A673 (cell line): Measurements from ENCODE around the gene MAPKAPK2. TPM values are rescaled to one million over a fixed set of nuclear protein-coding genes. Genes with fewer than 3 reads are reported as not detected.

ENCODE experiments used
- BruUV-seq: library from RNA; stranded (reverse); fragments of 400-500 nt; replicated peaks from 2 replicates; lab custom pipeline; 2021; lab: Mats Ljungman, UMichigan
- CTCF ChIA-PET: fragments of 300-600 bp; sonication (Branson Sonifier 250); formaldehyde crosslinking; loops from one replicate; lab custom pipeline; 2022; ENCODE audit warnings: antibody characterized with exemption; lab: Charles Lee
- POLR2A ChIA-PET: fragments of 300-600 bp; sonication (Branson Sonifier 250); formaldehyde crosslinking; loops from one replicate; lab custom pipeline; 2022; ENCODE audit warnings: antibody characterized with exemption; ENCODE audit not compliant: low non-redundant PET; lab: Charles Lee
- DNase-seq: peaks from one replicate; pipeline ENCODE4 v3.0.0-alpha.2; 2015; ENCODE audit warnings: low spot score
- H3K27ac ChIP-seq: fragments of 200-600 bp; sonication (generic); 2 replicates; pipeline ENCODE4 v1.5.1; 2016; ENCODE audit warnings: mixed run types, low read depth, mild to moderate bottlenecking, mixed read lengths, antibody characterized with exemption, low read length; ENCODE audit not compliant: poor library complexity, severe bottlenecking
- H3K27me3 ChIP-seq: fragments of 200-600 bp; sonication (generic); replicated peaks from 2 replicates; pipeline ENCODE4 v1.6.1; 2017; ENCODE audit warnings: mixed run types, low read depth, mild to moderate bottlenecking, mixed read lengths, antibody characterized with exemption, low read length; ENCODE audit not compliant: insufficient read depth, poor library complexity
- H3K36me3 ChIP-seq: fragments of 200-600 bp; sonication (generic); 2 replicates; pipeline ENCODE4 v1.6.1; 2016; ENCODE audit warnings: mixed run types, mild to moderate bottlenecking, mixed read lengths, antibody characterized with exemption, low read length; ENCODE audit not compliant: insufficient read depth, poor library complexity, severe bottlenecking
- H3K4me1 ChIP-seq: fragments of 200-600 bp; sonication (generic); 2 replicates; pipeline ENCODE4 v1.6.1; 2017; ENCODE audit warnings: mixed run types, mild to moderate bottlenecking, mixed read lengths, antibody characterized with exemption, low read length; ENCODE audit not compliant: insufficient read depth, poor library complexity, severe bottlenecking
- H3K4me3 ChIP-seq: fragments of 200-600 bp; sonication (generic); 2 replicates; pipeline ENCODE4 v1.5.1; 2016; ENCODE audit warnings: low read depth, mixed run types, mild to moderate bottlenecking, mixed read lengths, low read length; ENCODE audit not compliant: poor library complexity, severe bottlenecking
- H3K9me3 ChIP-seq: fragments of 200-600 bp; sonication (generic); 2 replicates; pipeline ENCODE4 v1.6.1; 2016; ENCODE audit warnings: mixed run types, low read depth, mild to moderate bottlenecking, mixed read lengths, antibody characterized with exemption, low read length; ENCODE audit not compliant: poor library complexity, severe bottlenecking
- EZH2 ChIP-seq: fragments of 200-600 bp; sonication (generic); IDR thresholded peaks from 2 replicates; pipeline ENCODE4 v1.6.1; 2017; ENCODE audit warnings: borderline replicate concordance, low read depth, mild to moderate bottlenecking, mixed read lengths, antibody characterized with exemption, low read length; ENCODE audit not compliant: poor library complexity, severe bottlenecking
- intact Hi-C: fragments of 100-400 bp; cut with micrococcal nuclease; formaldehyde crosslinking; loops from one replicate; pipeline ENCODE4 v1.10.0; 2022; ENCODE audit not compliant: unreplicated experiment
- total RNA-seq: library from RNA; stranded (reverse); gene quantifications from 2 replicates; pipeline ENCODE4 v1.2.3, GENCODE V29; 2021
- TF ChIP-seq, protein P1 (sequence below): fragments of 300-800, 200-600 bp; sonication (generic); conservative IDR thresholded peaks from 2 replicates; pipeline ENCODE4 v1.5.1; 2017; ENCODE audit warnings: low read depth, mild to moderate bottlenecking, antibody characterized with exemption, low read length, moderate library complexity, mixed read lengths

The MAPKAPK2 gene
- total RNA-seq, 1 experiment from 2014 or later, result 39.2 TPM

DNA sequence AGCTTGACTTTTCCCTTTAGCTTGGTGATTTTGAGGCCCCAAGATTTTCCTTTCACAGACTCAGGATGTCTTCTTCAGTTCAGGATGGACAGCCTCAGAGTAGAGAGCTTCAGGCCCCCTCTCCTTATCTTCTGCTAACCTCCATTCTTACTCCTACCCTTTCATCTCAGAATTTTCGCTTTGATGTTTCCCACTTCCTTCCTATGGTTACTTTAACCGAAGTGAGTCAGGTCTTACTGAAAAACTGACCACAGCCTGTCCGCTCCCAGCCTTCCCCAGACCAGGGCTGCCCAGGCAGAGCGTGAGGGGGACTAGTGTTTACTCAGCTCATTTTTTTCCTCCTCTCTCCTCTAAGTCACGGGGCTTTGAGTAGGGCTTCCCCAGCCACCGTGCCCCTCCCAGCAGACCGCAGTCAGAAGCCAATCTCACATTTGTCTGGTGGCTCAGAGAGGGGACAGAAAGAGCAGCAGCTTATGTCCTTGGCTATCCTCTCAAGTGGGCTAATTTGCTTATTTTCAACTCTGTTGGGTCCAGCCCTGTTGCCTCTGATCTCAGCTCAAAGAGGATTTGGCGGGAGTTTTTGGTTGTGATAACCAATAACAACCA is 81.6 kb downstream of the MAPKAPK2 start:
- DNase-seq, result no peak
- no peaks in the 10 kb centered on the region for H3K9me3 ChIP-seq
- H3K27me3 ChIP-seq, result peaks cover 4% of the 10 kb centered on the region
- H3K4me3 ChIP-seq, result no peak overlapping the region
- BruUV-seq, result no TSS peak
- CTCF ChIA-PET, result interaction anchor here (0.5 kb wide), 1 partner anchor 229 kb away, joined by 13 read pairs; no protein-coding TSS in a partner anchor
- H3K4me1 ChIP-seq, result no peaks in the 10 kb centered on the region
- POLR2A ChIA-PET, result no interaction called here
- TF ChIP-seq, protein P1, sequence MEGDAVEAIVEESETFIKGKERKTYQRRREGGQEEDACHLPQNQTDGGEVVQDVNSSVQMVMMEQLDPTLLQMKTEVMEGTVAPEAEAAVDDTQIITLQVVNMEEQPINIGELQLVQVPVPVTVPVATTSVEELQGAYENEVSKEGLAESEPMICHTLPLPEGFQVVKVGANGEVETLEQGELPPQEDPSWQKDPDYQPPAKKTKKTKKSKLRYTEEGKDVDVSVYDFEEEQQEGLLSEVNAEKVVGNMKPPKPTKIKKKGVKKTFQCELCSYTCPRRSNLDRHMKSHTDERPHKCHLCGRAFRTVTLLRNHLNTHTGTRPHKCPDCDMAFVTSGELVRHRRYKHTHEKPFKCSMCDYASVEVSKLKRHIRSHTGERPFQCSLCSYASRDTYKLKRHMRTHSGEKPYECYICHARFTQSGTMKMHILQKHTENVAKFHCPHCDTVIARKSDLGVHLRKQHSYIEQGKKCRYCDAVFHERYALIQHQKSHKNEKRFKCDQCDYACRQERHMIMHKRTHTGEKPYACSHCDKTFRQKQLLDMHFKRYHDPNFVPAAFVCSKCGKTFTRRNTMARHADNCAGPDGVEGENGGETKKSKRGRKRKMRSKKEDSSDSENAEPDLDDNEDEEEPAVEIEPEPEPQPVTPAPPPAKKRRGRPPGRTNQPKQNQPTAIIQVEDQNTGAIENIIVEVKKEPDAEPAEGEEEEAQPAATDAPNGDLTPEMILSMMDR, result no peak
- no peak for TF ChIP-seq EZH2
- no peak overlapping the region for H3K27ac ChIP-seq
- intact Hi-C loops, result no loop called here
- H3K36me3 ChIP-seq, result no peaks in the 10 kb centered on the region

DNA sequence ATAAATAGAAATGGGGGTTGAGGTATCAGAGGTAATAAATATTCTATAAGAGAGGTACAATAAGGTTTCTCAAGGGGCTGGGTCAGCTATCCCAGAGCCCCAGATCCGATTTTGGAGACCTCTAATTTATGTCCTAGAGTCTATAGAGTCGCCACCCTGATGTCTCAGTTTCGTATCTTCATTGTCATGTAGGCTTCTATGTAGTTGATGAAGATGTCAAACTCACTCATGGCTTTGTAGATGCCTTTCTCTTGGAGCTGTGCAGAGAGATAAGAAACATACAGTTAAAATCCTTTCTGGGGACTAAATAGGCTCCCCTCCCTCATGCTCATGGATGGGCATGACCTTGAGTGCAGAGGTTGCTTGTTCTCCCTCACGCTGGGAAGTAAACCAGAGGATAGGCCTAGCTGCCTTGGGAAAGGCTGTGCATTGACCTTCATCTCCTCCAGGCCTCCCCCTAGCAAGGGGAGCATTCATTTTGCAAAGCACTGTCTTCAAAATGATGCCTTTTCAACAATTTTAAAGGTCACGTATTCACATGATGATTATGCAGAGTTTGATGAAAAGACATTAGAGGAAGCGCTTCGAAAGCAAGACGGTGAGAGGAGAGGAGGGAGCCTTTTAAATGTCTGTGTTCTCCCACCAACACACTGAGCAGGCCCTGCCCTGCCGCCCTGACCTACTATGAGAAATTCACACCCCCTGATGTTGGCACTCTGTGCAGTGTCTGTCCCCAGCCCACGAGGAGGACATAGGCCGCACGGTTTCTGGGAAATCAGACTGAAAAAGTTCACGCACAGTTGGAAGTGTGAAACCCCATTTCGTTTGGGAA is 84.0 kb downstream of the MAPKAPK2 start:
- Histone ChIP-seq H3K36me3 (no peaks in the 10 kb centered on the region), H3K27me3 (peaks cover 4% of the 10 kb centered on the region), H3K9me3 (no peaks in the 10 kb centered on the region), H3K27ac (no peak overlapping the region), H3K4me3 (no peak overlapping the region), H3K4me1 (no peaks in the 10 kb centered on the region)
- BruUV-seq, result no TSS peak
- POLR2A ChIA-PET, result no interaction called here
- CTCF ChIA-PET, result no interaction called here
- no peak for DNase-seq
- intact Hi-C loops, result no loop called here
- no peak for TF ChIP-seq EZH2
- TF ChIP-seq, protein P1, result no peak

DNA sequence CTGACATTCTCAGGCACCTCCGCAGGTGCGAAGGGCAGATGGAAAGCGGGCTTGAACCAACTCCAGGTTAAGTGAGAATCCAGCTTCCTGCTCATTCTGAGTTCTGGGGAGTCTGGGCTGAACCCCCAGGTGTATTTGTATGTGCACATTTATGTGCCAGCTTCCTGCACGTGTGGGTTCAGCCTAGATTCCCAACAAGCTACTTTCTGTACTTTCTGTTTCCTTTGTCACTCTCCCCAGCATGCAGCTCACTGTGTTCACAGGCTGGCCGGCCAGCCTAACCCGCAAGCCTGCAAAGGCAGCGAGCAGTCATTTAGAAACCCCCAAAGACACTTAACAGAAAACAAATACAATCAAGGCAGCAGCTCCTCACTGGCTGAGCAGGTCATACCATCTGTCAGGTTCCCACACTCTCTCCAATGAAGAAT is 84.6 kb downstream of the MAPKAPK2 start:
- no peak overlapping the region for H3K27ac ChIP-seq
- TF ChIP-seq, protein P1, result no peak
- TF ChIP-seq EZH2, result no peak
- intact Hi-C loops, result no loop called here
- no peaks in the 10 kb centered on the region for H3K36me3 ChIP-seq
- CTCF ChIA-PET, result interaction anchor here (0.5 kb wide), 1 partner anchor 224 kb away, joined by 3 read pairs; no protein-coding TSS in a partner anchor
- BruUV-seq, result no TSS peak
- H3K4me1 ChIP-seq, result no peaks in the 10 kb centered on the region
- H3K9me3 ChIP-seq, result no peaks in the 10 kb centered on the region
- no peak for DNase-seq
- H3K4me3 ChIP-seq, result no peak overlapping the region
- POLR2A ChIA-PET, result no interaction called here
- peaks cover 4% of the 10 kb centered on the region for H3K27me3 ChIP-seq
